ENCODE measurements around the gene MPP1.
A peak's percentile ranks its signal among the peaks of the same experiment; 100 is the strongest.

The MPP1 gene

DNA sequence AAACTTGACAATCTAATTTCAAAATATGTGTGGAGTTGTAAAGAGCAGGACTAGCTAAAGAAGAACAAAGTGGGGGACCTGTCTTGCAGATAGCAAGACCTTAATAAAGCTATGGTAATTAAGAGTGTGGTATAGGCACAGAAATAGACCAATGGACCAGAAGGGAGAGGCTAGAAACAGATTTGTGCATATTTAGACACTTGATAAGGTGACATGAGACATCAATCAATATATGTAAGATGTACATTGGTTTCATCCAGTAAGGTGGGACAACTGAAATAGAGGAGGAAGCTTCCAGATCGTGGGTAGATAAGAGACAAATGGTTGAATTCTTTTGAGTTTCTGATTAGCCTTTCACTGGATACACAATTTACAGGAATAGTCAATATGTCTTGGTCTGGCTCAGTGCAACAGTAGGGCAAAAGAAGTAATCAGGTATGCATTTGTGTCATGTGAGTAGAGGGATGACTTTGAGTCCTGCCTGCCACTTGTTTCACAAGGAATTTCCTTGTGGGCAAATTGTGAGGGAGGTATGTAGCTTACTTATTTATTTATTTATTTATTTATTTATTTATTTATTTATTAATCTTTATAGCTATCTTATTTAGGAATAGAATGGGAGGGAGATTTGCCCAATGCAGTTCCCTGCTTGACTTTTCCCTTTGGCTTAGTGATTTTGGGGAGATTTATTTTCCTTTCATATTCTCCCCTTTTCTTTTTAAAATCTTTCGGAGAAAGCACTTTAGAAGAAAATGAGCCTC, 7.2 kb upstream of the MPP1 start:
- no peak overlapping the region for H3K4me3 ChIP-seq (replicated peaks; ENCODE audit: low read depth, low read length)
- DNase-seq (ENCODE audit: extremely low read depth, low read depth) = no peak
- TF ChIP-seq, protein P1, sequence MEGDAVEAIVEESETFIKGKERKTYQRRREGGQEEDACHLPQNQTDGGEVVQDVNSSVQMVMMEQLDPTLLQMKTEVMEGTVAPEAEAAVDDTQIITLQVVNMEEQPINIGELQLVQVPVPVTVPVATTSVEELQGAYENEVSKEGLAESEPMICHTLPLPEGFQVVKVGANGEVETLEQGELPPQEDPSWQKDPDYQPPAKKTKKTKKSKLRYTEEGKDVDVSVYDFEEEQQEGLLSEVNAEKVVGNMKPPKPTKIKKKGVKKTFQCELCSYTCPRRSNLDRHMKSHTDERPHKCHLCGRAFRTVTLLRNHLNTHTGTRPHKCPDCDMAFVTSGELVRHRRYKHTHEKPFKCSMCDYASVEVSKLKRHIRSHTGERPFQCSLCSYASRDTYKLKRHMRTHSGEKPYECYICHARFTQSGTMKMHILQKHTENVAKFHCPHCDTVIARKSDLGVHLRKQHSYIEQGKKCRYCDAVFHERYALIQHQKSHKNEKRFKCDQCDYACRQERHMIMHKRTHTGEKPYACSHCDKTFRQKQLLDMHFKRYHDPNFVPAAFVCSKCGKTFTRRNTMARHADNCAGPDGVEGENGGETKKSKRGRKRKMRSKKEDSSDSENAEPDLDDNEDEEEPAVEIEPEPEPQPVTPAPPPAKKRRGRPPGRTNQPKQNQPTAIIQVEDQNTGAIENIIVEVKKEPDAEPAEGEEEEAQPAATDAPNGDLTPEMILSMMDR (IDR thresholded peaks at IDR 0.05; ENCODE audit: low read depth, low read length, missing control alignments) = no peak

- no peak for DNase-seq (ENCODE audit: extremely low read depth, low read depth)
- TF ChIP-seq, protein P1 (IDR thresholded peaks at IDR 0.05; ENCODE audit: low read depth, low read length, missing control alignments) = no peak
- no peak overlapping the region for H3K4me3 ChIP-seq (replicated peaks; ENCODE audit: low read depth, low read length)
These were observed 4.8 kb upstream of the MPP1 start for GRCh38 chrX:154809939-154810665.

GRCh38 chrX:154806837-154807501, 1.7 kb upstream of the MPP1 start:
- TF ChIP-seq, protein P1 (IDR thresholded peaks at IDR 0.05; ENCODE audit: low read depth, low read length, missing control alignments) = no peak
- H3K4me3 ChIP-seq (replicated peaks; ENCODE audit: low read depth, low read length) = no peak overlapping the region
- DNase-seq (ENCODE audit: extremely low read depth, low read depth) = no peak

DNA sequence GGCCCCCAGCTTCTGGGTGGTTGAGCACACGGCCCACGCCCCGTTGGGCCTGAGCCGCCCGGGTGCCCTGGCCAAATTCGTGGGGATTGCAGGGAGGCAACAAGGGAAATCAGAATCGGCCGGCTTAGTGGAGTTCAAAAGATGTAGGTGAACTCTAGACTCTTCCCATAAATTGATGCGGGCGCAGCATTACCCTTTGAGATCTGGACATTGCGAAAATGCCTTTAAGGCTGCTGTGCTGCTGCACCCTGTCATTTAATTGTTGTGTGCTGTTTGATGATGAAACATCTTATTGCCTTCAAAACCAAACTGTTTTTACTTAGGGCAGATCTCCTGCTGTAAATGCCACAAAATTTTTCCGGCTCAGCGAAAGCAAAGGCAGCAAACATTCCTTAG, 409 bp upstream of the MPP1 start:
- peak overlapping the region; percentile 48 for H3K4me3 ChIP-seq (replicated peaks; ENCODE audit: low read depth, low read length)
- TF ChIP-seq, protein P1 (IDR thresholded peaks at IDR 0.05; ENCODE audit: low read depth, low read length, missing control alignments) = no peak
- no peak for DNase-seq (ENCODE audit: extremely low read depth, low read depth)

DNA sequence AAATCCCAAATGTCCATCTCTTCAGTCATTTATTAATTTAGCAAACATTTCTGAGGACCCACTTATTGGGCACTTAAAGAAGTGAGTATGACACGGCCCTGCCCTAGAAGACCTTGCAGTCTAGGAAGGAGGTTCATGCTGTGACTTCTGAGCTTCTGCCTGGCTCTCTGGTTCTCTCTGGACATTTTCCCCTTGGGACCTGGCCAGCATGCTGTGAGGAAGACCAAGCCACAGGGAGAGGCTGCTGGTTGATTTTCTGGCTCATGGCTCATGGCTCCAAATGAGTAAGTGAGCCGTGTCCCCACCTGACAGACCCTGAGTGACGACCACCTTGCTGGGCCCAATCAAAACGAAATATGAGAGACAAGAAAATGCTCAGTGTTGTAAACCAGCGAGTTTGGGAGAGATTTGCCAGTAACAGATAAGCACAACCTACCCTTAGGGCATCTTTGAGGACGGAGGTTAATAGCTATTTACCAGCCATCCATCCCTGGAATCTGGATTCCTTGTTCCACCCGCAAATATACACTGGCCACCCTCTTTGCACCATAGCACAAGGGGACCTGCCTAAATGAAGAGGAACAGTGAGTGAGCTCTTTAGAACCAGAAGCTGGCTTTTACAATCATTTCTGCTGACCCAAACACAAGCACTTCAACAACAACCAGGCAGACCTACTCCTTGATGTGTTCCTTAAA, 876 bp downstream of the MPP1 start:
- H3K4me3 ChIP-seq (replicated peaks; ENCODE audit: low read depth, low read length) = peak overlapping the region; percentile 48
- TF ChIP-seq, protein P1 (IDR thresholded peaks at IDR 0.05; ENCODE audit: low read depth, low read length, missing control alignments) = no peak
- no peak for DNase-seq (ENCODE audit: extremely low read depth, low read depth)

GRCh38 chrX:154802947-154803346, 2.3 kb downstream of the MPP1 start:
- H3K4me3 ChIP-seq (replicated peaks; ENCODE audit: low read depth, low read length) = no peak overlapping the region
- TF ChIP-seq, protein P1 (IDR thresholded peaks at IDR 0.05; ENCODE audit: low read depth, low read length, missing control alignments) = no peak
- no peak for DNase-seq (ENCODE audit: extremely low read depth, low read depth)

Data from HFF-Myc (cell line).